Measurements from ENCODE around the gene CSRNP3. TPM values are rescaled to one million over a fixed set of nuclear protein-coding genes. Genes with fewer than 3 reads are reported as not detected.

The CSRNP3 gene
- total RNA-seq, 1 donor from 2014 or later, result 3.3 TPM

GRCh38 chr2:165679621-165680020 is 210.1 kb downstream of the CSRNP3 start:
- no peak for DNase-seq (ENCODE audit: low read depth)

- peak; percentile 69 for DNase-seq (ENCODE audit: low read depth)
Measured at GRCh38 chr2:165681841-165682240, 212.3 kb downstream of the CSRNP3 start.

GRCh38 chr2:165682546-165682945 is 213.0 kb downstream of the CSRNP3 start:
- DNase-seq (ENCODE audit: low read depth), result peak; percentile 35

- DNase-seq (ENCODE audit: low read depth), result no peak
Measured at GRCh38 chr2:165686800-165687199, 217.3 kb downstream of the CSRNP3 start.

GRCh38 chr2:165687426-165688002 is 218.0 kb downstream of the CSRNP3 start:
- DNase-seq (ENCODE audit: low read depth), result no peak

GRCh38 chr2:165691615-165692014 is 222.1 kb downstream of the CSRNP3 start:
- DNase-seq (ENCODE audit: low read depth), result peak; percentile 29

GRCh38 chr2:165692906-165693305 is 223.4 kb downstream of the CSRNP3 start:
- DNase-seq (ENCODE audit: low read depth), result no peak

GRCh38 chr2:165693838-165694237 is 224.3 kb downstream of the CSRNP3 start:
- no peak for DNase-seq (ENCODE audit: low read depth)

- no peak for DNase-seq (ENCODE audit: low read depth)
Measured at GRCh38 chr2:165697748-165698443, 228.4 kb downstream of the CSRNP3 start.

- peak; percentile 66 for DNase-seq (ENCODE audit: low read depth)
Measured at GRCh38 chr2:165698444-165698884, 229.0 kb downstream of the CSRNP3 start.

- DNase-seq (ENCODE audit: low read depth), result no peak
Measured at GRCh38 chr2:165699946-165700345, 230.4 kb downstream of the CSRNP3 start.

GRCh38 chr2:165700531-165700930 is 231.0 kb downstream of the CSRNP3 start:
- peak; percentile 68 for DNase-seq (ENCODE audit: low read depth)

GRCh38 chr2:165701147-165701546 is 231.6 kb downstream of the CSRNP3 start:
- DNase-seq (ENCODE audit: low read depth), result no peak

GRCh38 chr2:165706960-165707487 is 237.5 kb downstream of the CSRNP3 start:
- no peak for DNase-seq (ENCODE audit: low read depth)

GRCh38 chr2:165716091-165716490 is 246.6 kb downstream of the CSRNP3 start:
- DNase-seq (ENCODE audit: low read depth), result no peak

GRCh38 chr2:165718610-165719210 is 249.2 kb downstream of the CSRNP3 start:
- DNase-seq (ENCODE audit: low read depth), result no peak

- peak; percentile 97 for DNase-seq (ENCODE audit: low read depth)
Measured at GRCh38 chr2:165720511-165720910, 251.0 kb downstream of the CSRNP3 start.

GRCh38 chr2:165725421-165725820 is 255.9 kb downstream of the CSRNP3 start:
- no peak for DNase-seq (ENCODE audit: low read depth)

All from myocyte (in vitro differentiated cells).